ENCODE data around the gene HLA-F.

Gene HLA-F

GRCh38 chr6:29763491-29764289, 40.5 kb downstream of the HLA-F start:
- no peak overlapping the region for H3K27ac ChIP-seq
- TF ChIP-seq, protein P1, sequence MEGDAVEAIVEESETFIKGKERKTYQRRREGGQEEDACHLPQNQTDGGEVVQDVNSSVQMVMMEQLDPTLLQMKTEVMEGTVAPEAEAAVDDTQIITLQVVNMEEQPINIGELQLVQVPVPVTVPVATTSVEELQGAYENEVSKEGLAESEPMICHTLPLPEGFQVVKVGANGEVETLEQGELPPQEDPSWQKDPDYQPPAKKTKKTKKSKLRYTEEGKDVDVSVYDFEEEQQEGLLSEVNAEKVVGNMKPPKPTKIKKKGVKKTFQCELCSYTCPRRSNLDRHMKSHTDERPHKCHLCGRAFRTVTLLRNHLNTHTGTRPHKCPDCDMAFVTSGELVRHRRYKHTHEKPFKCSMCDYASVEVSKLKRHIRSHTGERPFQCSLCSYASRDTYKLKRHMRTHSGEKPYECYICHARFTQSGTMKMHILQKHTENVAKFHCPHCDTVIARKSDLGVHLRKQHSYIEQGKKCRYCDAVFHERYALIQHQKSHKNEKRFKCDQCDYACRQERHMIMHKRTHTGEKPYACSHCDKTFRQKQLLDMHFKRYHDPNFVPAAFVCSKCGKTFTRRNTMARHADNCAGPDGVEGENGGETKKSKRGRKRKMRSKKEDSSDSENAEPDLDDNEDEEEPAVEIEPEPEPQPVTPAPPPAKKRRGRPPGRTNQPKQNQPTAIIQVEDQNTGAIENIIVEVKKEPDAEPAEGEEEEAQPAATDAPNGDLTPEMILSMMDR (conservative IDR thresholded peaks at IDR 0.05), result no peak

GRCh38 chr6:29764422-29765196, 41.4 kb downstream of the HLA-F start:
- no peak overlapping the region for H3K27ac ChIP-seq
- TF ChIP-seq, protein P1 (conservative IDR thresholded peaks at IDR 0.05), result no peak

DNA sequence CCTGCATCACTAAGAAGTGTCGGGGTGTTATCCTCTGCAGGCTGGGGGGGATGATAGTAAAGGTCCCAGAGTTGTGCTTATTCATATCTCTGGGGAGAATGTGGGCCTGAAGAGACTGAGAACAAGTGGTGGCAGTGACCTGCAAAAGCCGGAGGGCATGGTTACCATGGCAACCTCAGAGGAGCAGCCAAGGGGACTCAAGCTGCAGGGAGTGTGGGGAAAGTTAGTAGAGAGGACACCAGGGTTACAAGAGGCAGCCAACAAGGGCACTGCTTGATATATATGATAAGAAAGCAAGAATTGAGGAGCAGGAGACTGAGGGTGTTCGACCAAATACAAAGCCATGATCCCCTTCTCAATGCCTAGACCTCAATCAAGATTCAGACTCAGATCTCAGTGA, 46.1 kb downstream of the HLA-F start:
- H3K27ac ChIP-seq, result no peak overlapping the region
- TF ChIP-seq, protein P1 (conservative IDR thresholded peaks at IDR 0.05), result no peak

- TF ChIP-seq, protein P1 (conservative IDR thresholded peaks at IDR 0.05), result no peak
- no peak overlapping the region for H3K27ac ChIP-seq
Observed at GRCh38 chr6:29770306-29770705, 47.1 kb downstream of the HLA-F start.

DNA sequence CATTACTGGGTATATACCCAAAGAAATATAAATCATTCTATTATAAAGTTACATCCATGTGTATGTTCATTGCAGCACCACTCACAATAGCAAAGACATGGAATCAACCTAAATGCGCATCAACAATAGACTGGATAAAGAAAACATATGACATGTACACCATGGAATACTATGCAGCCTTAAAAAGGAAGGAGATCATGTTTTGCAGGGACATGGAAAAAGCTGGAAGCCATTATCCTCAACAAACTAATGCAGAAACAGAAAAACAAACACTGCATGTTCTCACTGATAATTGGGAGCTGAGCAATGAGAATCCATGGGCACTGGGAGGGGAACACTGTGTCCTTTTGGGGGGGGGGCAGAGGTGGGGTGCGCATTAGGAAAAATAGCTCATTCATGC, 53.5 kb downstream of the HLA-F start:
- H3K27ac ChIP-seq, result no peak overlapping the region
- TF ChIP-seq, protein P1 (conservative IDR thresholded peaks at IDR 0.05), result no peak

All from VCaP (cell line).